ENCODE measurements around the gene PNPLA4.

PNPLA4 gene

GRCh38 chrX:7927259-7928167 lies at the start of gene PNPLA4:
PNPLA4 (minus strand) TSS chrX:7927413; CDS start chrX:7926119, 1,294 bp downstream.
- DNase-seq, result peak; percentile 4 to 35

- DNase-seq, result no peak
Observed at GRCh38 chrX:7972586-7972985, 45.4 kb upstream of the PNPLA4 start.

GRCh38 chrX:7970428-7970827 lies 43.2 kb upstream of the PNPLA4 start:
- no peak for DNase-seq

GRCh38 chrX:7965436-7965835 lies 38.2 kb upstream of the PNPLA4 start:
- DNase-seq, result no peak

- DNase-seq, result no peak
Observed at GRCh38 chrX:7960246-7960645, 33.0 kb upstream of the PNPLA4 start.

GRCh38 chrX:7953446-7953845 lies 26.2 kb upstream of the PNPLA4 start:
- no peak for DNase-seq

- DNase-seq, result no peak
Observed at GRCh38 chrX:7950865-7951264, 23.7 kb upstream of the PNPLA4 start.

- DNase-seq, result no peak
Observed at GRCh38 chrX:7948483-7948882, 21.3 kb upstream of the PNPLA4 start.

- DNase-seq, result no peak
Observed at GRCh38 chrX:7946960-7947359, 19.7 kb upstream of the PNPLA4 start.

- no peak for DNase-seq
Observed at GRCh38 chrX:7943600-7944245, 16.5 kb upstream of the PNPLA4 start.

- no peak for DNase-seq
Observed at GRCh38 chrX:7941390-7942042, 14.3 kb upstream of the PNPLA4 start.

- DNase-seq, result no peak
Observed at GRCh38 chrX:7934026-7934425, 6.8 kb upstream of the PNPLA4 start.

- no peak for DNase-seq
Observed at GRCh38 chrX:7926914-7927258, 327 bp downstream of the PNPLA4 start.

- no peak for DNase-seq
Observed at GRCh38 chrX:7926501-7926900, 712 bp downstream of the PNPLA4 start.

- no peak for DNase-seq
Observed at GRCh38 chrX:7925867-7926472, 1.2 kb downstream of the PNPLA4 start.

- DNase-seq, result no peak
Observed at GRCh38 chrX:7921750-7922149, 5.5 kb downstream of the PNPLA4 start.

GRCh38 chrX:7908821-7909220 lies 18.4 kb downstream of the PNPLA4 start:
- no peak for DNase-seq

- no peak for DNase-seq
Observed at GRCh38 chrX:7904562-7904961, 22.7 kb downstream of the PNPLA4 start.

GRCh38 chrX:7891928-7892327 lies 35.3 kb downstream of the PNPLA4 start:
- no peak for DNase-seq

- DNase-seq, result no peak
Observed at GRCh38 chrX:7889680-7890079, 37.5 kb downstream of the PNPLA4 start.

GRCh38 chrX:7889135-7889534 lies 38.1 kb downstream of the PNPLA4 start:
- no peak for DNase-seq

- DNase-seq, result no peak
Observed at GRCh38 chrX:7876957-7877356, 50.3 kb downstream of the PNPLA4 start.

GRCh38 chrX:7872042-7872441 lies 55.2 kb downstream of the PNPLA4 start:
- DNase-seq, result no peak

Measured in NCI-H187 (cell line).